A549 (cell line): ENCODE measurements around the gene DVL1.

Source experiments
- EP300 ChIP-seq, 2 experiments: fragments of >200 bp; sonication (Bioruptor Twin); formaldehyde crosslinking; IDR thresholded peaks; 2 replicates in 1 of 2; 3 replicates in 1 of 2; pipeline ENCODE4 v1.6.1; 2016 to 2017
- HOXB5 ChIP-seq: fragments of 250-450 bp; sonication (Bioruptor Pico); IDR thresholded peaks from 2 replicates; pipeline ENCODE4 v1.5.0; 2020; ENCODE audit warnings: mild to moderate bottlenecking, moderate library complexity
- POLR2A ChIP-seq: IDR thresholded peaks from 2 replicates; pipeline ENCODE4 v1.6.1; 2012; ENCODE audit warnings: mild to moderate bottlenecking, low read length
- TF ChIP-seq, protein P1 (sequence below): IDR thresholded peaks from 2 replicates; pipeline ENCODE4 v1.6.1; 2012
- TF ChIP-seq, protein P2 (sequence below): fragments of >200 bp; sonication (Bioruptor Twin); formaldehyde crosslinking; IDR thresholded peaks from 3 replicates; pipeline ENCODE4 v1.5.1; 2016
- TF ChIP-seq, protein P3 (sequence below): fragments of 200-600 bp; sonication (generic); IDR thresholded peaks from 2 replicates; pipeline ENCODE4 v1.6.1; 2016; ENCODE audit warnings: antibody characterized with exemption, mild to moderate bottlenecking, moderate library complexity
- TF ChIP-seq, protein P4 (sequence below): IDR thresholded peaks from 2 replicates; pipeline ENCODE4 v1.6.1; 2012

DNA sequence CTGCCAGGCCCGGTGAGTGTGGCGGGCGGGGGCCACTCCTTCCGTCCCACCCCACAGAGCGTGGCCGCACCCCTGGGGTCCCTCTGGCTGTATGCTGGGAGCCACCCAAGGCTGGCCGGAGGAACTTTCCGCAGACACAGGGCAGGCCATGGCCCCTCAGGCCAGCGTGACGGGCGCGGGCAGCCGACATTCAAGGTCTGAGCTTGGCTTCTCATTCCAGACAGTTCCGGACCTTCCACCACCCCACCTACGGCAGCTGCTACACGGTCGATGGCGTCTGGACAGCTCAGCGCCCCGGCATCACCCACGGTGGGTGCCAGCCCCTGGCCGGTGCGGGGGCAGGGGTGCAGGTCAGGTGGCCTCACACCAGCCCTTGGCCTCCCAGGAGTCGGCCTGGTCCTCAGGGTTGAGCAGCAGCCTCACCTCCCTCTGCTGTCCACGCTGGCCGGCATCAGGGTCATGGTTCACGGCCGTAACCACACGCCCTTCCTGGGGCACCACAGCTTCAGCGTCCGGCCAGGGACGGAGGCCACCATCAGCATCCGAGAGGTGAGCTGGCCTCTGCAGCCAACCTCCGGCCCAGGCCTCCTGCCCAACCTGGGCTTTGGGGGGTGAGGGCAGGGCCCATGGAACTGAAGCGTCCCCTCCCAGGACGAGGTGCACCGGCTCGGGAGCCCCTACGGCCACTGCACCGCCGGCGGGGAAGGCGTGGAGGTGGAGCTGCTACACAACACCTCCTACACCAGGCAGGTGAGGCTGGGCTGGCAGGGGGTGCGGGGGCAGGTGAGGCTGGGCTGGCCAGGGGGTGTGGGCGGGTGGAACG is 61.7 kb downstream of the DVL1 start:
- TF ChIP-seq, protein P1, sequence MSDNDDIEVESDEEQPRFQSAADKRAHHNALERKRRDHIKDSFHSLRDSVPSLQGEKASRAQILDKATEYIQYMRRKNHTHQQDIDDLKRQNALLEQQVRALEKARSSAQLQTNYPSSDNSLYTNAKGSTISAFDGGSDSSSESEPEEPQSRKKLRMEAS = no peak
- TF ChIP-seq, protein P2, sequence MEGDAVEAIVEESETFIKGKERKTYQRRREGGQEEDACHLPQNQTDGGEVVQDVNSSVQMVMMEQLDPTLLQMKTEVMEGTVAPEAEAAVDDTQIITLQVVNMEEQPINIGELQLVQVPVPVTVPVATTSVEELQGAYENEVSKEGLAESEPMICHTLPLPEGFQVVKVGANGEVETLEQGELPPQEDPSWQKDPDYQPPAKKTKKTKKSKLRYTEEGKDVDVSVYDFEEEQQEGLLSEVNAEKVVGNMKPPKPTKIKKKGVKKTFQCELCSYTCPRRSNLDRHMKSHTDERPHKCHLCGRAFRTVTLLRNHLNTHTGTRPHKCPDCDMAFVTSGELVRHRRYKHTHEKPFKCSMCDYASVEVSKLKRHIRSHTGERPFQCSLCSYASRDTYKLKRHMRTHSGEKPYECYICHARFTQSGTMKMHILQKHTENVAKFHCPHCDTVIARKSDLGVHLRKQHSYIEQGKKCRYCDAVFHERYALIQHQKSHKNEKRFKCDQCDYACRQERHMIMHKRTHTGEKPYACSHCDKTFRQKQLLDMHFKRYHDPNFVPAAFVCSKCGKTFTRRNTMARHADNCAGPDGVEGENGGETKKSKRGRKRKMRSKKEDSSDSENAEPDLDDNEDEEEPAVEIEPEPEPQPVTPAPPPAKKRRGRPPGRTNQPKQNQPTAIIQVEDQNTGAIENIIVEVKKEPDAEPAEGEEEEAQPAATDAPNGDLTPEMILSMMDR = no peak
- TF ChIP-seq EP300 (IDR thresholded peaks at IDR 0.05) (no peak), POLR2A (no peak), HOXB5 (CRISPR knock-in tag) (no peak)
- TF ChIP-seq, protein P3, sequence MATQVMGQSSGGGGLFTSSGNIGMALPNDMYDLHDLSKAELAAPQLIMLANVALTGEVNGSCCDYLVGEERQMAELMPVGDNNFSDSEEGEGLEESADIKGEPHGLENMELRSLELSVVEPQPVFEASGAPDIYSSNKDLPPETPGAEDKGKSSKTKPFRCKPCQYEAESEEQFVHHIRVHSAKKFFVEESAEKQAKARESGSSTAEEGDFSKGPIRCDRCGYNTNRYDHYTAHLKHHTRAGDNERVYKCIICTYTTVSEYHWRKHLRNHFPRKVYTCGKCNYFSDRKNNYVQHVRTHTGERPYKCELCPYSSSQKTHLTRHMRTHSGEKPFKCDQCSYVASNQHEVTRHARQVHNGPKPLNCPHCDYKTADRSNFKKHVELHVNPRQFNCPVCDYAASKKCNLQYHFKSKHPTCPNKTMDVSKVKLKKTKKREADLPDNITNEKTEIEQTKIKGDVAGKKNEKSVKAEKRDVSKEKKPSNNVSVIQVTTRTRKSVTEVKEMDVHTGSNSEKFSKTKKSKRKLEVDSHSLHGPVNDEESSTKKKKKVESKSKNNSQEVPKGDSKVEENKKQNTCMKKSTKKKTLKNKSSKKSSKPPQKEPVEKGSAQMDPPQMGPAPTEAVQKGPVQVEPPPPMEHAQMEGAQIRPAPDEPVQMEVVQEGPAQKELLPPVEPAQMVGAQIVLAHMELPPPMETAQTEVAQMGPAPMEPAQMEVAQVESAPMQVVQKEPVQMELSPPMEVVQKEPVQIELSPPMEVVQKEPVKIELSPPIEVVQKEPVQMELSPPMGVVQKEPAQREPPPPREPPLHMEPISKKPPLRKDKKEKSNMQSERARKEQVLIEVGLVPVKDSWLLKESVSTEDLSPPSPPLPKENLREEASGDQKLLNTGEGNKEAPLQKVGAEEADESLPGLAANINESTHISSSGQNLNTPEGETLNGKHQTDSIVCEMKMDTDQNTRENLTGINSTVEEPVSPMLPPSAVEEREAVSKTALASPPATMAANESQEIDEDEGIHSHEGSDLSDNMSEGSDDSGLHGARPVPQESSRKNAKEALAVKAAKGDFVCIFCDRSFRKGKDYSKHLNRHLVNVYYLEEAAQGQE = no peak
- TF ChIP-seq, protein P4, sequence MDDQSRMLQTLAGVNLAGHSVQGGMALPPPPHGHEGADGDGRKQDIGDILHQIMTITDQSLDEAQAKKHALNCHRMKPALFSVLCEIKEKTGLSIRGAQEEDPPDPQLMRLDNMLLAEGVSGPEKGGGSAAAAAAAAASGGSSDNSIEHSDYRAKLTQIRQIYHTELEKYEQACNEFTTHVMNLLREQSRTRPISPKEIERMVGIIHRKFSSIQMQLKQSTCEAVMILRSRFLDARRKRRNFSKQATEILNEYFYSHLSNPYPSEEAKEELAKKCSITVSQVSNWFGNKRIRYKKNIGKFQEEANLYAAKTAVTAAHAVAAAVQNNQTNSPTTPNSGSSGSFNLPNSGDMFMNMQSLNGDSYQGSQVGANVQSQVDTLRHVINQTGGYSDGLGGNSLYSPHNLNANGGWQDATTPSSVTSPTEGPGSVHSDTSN = no peak
